HepG2 (cell line): ENCODE data around the gene PIGC. TPM values are rescaled to one million over a fixed set of nuclear protein-coding genes. Genes with fewer than 3 reads are reported as not detected.

Experiments used
- DNMT3B ChIP-seq: conservative IDR thresholded peaks from 2 replicates; pipeline ENCODE4 v1.6.1; 2016; ENCODE audit warnings: missing biosample characterization, control low read depth
- ETS1 ChIP-seq: sonication (generic); formaldehyde crosslinking; IDR thresholded peaks from 2 replicates; pipeline ENCODE4 v1.4.0; 2020; ENCODE audit warnings: missing genetic modification reagents
- GATAD1 ChIP-seq: IDR thresholded peaks from 2 replicates; pipeline ENCODE4 v1.6.1; 2016; ENCODE audit warnings: missing genetic modification reagents, missing compliant biosample characterization
- GFI1 ChIP-seq: sonication (generic); formaldehyde crosslinking; IDR thresholded peaks from 2 replicates; pipeline ENCODE4 v1.5.0; 2020; ENCODE audit warnings: missing genetic modification reagents, mild to moderate bottlenecking, borderline replicate concordance
- KAT7 ChIP-seq: IDR thresholded peaks from 2 replicates; pipeline ENCODE4 v1.6.1; 2018; ENCODE audit warnings: borderline replicate concordance, missing compliant biosample characterization
- MTA3 ChIP-seq: sonication (generic); formaldehyde crosslinking; IDR thresholded peaks from 2 replicates; pipeline ENCODE4 v1.4.0; 2020; ENCODE audit warnings: missing genetic modification reagents
- MTERF4 ChIP-seq: sonication (generic); formaldehyde crosslinking; IDR thresholded peaks from 2 replicates; pipeline ENCODE4 v1.8.0; 2023; ENCODE audit warnings: mild to moderate bottlenecking, missing genetic modification reagents
- NCOR1 ChIP-seq: fragments of 200-600 bp; sonication (generic); IDR thresholded peaks from 2 replicates; pipeline ENCODE4 v1.7.0; 2017; ENCODE audit warnings: antibody characterized with exemption, low read length, borderline replicate concordance
- RFXANK ChIP-seq: IDR thresholded peaks from 2 replicates; pipeline ENCODE4 v1.6.1; 2016
- RXRA ChIP-seq: sonication (generic); formaldehyde crosslinking; IDR thresholded peaks from 2 replicates; pipeline ENCODE4 v1.5.1; 2020; ENCODE audit warnings: missing genetic modification reagents
- ZBTB38 ChIP-seq: sonication (generic); formaldehyde crosslinking; IDR thresholded peaks from 2 replicates; pipeline ENCODE4 v1.5.1; 2020; ENCODE audit warnings: mild to moderate bottlenecking, missing genetic modification reagents
- ZNF770 ChIP-seq: sonication (generic); formaldehyde crosslinking; IDR thresholded peaks from 2 replicates; pipeline ENCODE4 v1.5.0; 2020; ENCODE audit warnings: mild to moderate bottlenecking, missing genetic modification reagents
- ZNF816 ChIP-seq: sonication (generic); formaldehyde crosslinking; IDR thresholded peaks from 2 replicates; pipeline ENCODE4 v1.8.0; 2022; ENCODE audit warnings: missing genetic modification reagents, mild to moderate bottlenecking, borderline replicate concordance
- ZSCAN20 ChIP-seq: sonication (generic); formaldehyde crosslinking; IDR thresholded peaks from 2 replicates; pipeline ENCODE4 v1.4.0; 2020; ENCODE audit warnings: missing genetic modification reagents, mild to moderate bottlenecking, borderline replicate concordance
- polyA plus RNA-seq, 8 experiments: library from polyadenylated mRNA; depleted of rRNA in 3 of 8; stranded (reverse) in 7 of 8; unstranded in 1 of 8; fragments of >200 nt; fragmentation: Illumina TruSeq in 4 of 8; extraction: Trizol in 4 of 8; gene quantifications; 2 replicates each; pipeline versions ENCODE4 v1.2.1 to v1.2.3, GENCODE V29; 2011 to 2016; ENCODE audit warnings: low read depth in 4 of 8, missing spikeins in 1 of 8, mixed read lengths in 1 of 8; ENCODE audit not compliant: insufficient read depth in 1 of 8
- total RNA-seq, 5 experiments: library from RNA; depleted of rRNA; stranded (reverse); fragments of >200 nt; fragmentation: Illumina TruSeq; extraction: Trizol; gene quantifications; 2 replicates each; pipeline ENCODE4 v1.2.3, GENCODE V29; 2016; ENCODE audit warnings: low read depth in 1 of 5
- TF ChIP-seq, protein P1 (sequence below): sonication (generic); formaldehyde crosslinking; IDR thresholded peaks from 2 replicates; pipeline ENCODE4 v1.4.0; 2020; ENCODE audit warnings: missing genetic modification reagents
- TF ChIP-seq, protein P2 (sequence below): sonication (generic); formaldehyde crosslinking; IDR thresholded peaks from 2 replicates; pipeline ENCODE4 v1.4.0; 2020; ENCODE audit warnings: missing genetic modification reagents, borderline replicate concordance

Gene PIGC
- total and polyA plus RNA-seq, 2 of the 13 experiments (the other 11 are each of a cell fraction or from before 2014, with no cell fraction given) = 26.7 to 29.5 TPM

GRCh38 chr1:172443666-172444453, at the start of gene PIGC (continued):
- TF ChIP-seq, protein P1, sequence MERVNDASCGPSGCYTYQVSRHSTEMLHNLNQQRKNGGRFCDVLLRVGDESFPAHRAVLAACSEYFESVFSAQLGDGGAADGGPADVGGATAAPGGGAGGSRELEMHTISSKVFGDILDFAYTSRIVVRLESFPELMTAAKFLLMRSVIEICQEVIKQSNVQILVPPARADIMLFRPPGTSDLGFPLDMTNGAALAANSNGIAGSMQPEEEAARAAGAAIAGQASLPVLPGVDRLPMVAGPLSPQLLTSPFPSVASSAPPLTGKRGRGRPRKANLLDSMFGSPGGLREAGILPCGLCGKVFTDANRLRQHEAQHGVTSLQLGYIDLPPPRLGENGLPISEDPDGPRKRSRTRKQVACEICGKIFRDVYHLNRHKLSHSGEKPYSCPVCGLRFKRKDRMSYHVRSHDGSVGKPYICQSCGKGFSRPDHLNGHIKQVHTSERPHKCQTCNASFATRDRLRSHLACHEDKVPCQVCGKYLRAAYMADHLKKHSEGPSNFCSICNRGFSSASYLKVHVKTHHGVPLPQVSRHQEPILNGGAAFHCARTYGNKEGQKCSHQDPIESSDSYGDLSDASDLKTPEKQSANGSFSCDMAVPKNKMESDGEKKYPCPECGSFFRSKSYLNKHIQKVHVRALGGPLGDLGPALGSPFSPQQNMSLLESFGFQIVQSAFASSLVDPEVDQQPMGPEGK (CRISPR knock-in tag) = peak; percentile 38; the same call in 1 of the 2 replicates
- peak; percentile 38; the same call in 1 of the 2 replicates for TF ChIP-seq GFI1
- no peak for TF ChIP-seq ZNF770 (CRISPR knock-in tag)
- no peak for TF ChIP-seq MTERF4 (CRISPR knock-in tag)
- TF ChIP-seq ZNF816 (CRISPR knock-in tag) = no peak
- peak; percentile 90 for TF ChIP-seq ZBTB38 (CRISPR knock-in tag)
- peak; percentile 96 for TF ChIP-seq KAT7
- TF ChIP-seq RFXANK (CRISPR knock-in tag) = 0 out of 2 replicates have a peak, but pooled peaks have one; percentile 47
- TF ChIP-seq ETS1 (CRISPR knock-in tag) = no peak
- TF ChIP-seq NCOR1 = no peak
- no peak for TF ChIP-seq DNMT3B (CRISPR knock-in tag)
- no peak for TF ChIP-seq ZSCAN20 (CRISPR knock-in tag)
- TF ChIP-seq MTA3 (CRISPR knock-in tag) = no peak
- TF ChIP-seq GATAD1 (CRISPR knock-in tag) = peak; percentile 90
- TF ChIP-seq, protein P2, sequence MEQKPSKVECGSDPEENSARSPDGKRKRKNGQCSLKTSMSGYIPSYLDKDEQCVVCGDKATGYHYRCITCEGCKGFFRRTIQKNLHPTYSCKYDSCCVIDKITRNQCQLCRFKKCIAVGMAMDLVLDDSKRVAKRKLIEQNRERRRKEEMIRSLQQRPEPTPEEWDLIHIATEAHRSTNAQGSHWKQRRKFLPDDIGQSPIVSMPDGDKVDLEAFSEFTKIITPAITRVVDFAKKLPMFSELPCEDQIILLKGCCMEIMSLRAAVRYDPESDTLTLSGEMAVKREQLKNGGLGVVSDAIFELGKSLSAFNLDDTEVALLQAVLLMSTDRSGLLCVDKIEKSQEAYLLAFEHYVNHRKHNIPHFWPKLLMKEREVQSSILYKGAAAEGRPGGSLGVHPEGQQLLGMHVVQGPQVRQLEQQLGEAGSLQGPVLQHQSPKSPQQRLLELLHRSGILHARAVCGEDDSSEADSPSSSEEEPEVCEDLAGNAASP (CRISPR knock-in tag) = no peak
- peak; percentile 70; the same call in 1 of the 2 replicates for TF ChIP-seq RXRA (CRISPR knock-in tag)
